ENCODE data around the gene PRKAG2.
A peak's percentile ranks its signal among the peaks of the same experiment; 100 is the strongest.
"Not testable (repeated sequence)": the region's sequence is repeated elsewhere in the genome, so short reads cannot be mapped to it uniquely, and the experiment has no call there.

PRKAG2 gene

GRCh38 chr7:151885202-151885580, 8.3 kb upstream of the PRKAG2 start:
- in situ Hi-C loops (cut with HindIII; ENCODE audit: low pct_unique_long_range_greater_than_20kb, low sequenced_read_pairs), result no loop called here
- no peak for TF ChIP-seq JUND (IDR thresholded peaks at IDR 0.05; ENCODE audit: low read depth)
- no peak for DNase-seq (ENCODE audit: low read depth in 1 of 2, low spot score in 1 of 2)

GRCh38 chr7:151884312-151885201, 7.6 kb upstream of the PRKAG2 start:
- in situ Hi-C loops (cut with HindIII; ENCODE audit: low pct_unique_long_range_greater_than_20kb, low sequenced_read_pairs), result no loop called here
- no peak for DNase-seq (ENCODE audit: low read depth in 1 of 2, low spot score in 1 of 2)
- TF ChIP-seq JUND (IDR thresholded peaks at IDR 0.05; ENCODE audit: low read depth), result no peak

GRCh38 chr7:151883857-151884256, 6.9 kb upstream of the PRKAG2 start:
- TF ChIP-seq JUND (IDR thresholded peaks at IDR 0.05; ENCODE audit: low read depth), result no peak
- in situ Hi-C loops (cut with HindIII; ENCODE audit: low pct_unique_long_range_greater_than_20kb, low sequenced_read_pairs), result no loop called here
- DNase-seq (ENCODE audit: low read depth in 1 of 2, low spot score in 1 of 2), result no peak

GRCh38 chr7:151882734-151883133, 5.8 kb upstream of the PRKAG2 start:
- no peak for DNase-seq (ENCODE audit: low read depth in 1 of 2, low spot score in 1 of 2)
- in situ Hi-C loops (cut with HindIII; ENCODE audit: low pct_unique_long_range_greater_than_20kb, low sequenced_read_pairs), result no loop called here
- TF ChIP-seq JUND (IDR thresholded peaks at IDR 0.05; ENCODE audit: low read depth), result no peak

- TF ChIP-seq JUND (IDR thresholded peaks at IDR 0.05; ENCODE audit: low read depth), result no peak
- DNase-seq (ENCODE audit: low read depth in 1 of 2, low spot score in 1 of 2), result no peak
- in situ Hi-C loops (cut with HindIII; ENCODE audit: low pct_unique_long_range_greater_than_20kb, low sequenced_read_pairs), result no loop called here
Measured at GRCh38 chr7:151880688-151881087, 3.8 kb upstream of the PRKAG2 start.

- no peak for DNase-seq (ENCODE audit: low read depth in 1 of 2, low spot score in 1 of 2)
- in situ Hi-C loops (cut with HindIII; ENCODE audit: low pct_unique_long_range_greater_than_20kb, low sequenced_read_pairs), result no loop called here
- TF ChIP-seq JUND (IDR thresholded peaks at IDR 0.05; ENCODE audit: low read depth), result no peak
Measured at GRCh38 chr7:151877911-151878835, 1.3 kb upstream of the PRKAG2 start.

- peak; percentile 46 to 72 for DNase-seq (ENCODE audit: low read depth in 1 of 2, low spot score in 1 of 2)
- in situ Hi-C loops (cut with HindIII; ENCODE audit: low pct_unique_long_range_greater_than_20kb, low sequenced_read_pairs), result no loop called here
- no peak for TF ChIP-seq JUND (IDR thresholded peaks at IDR 0.05; ENCODE audit: low read depth)
Measured at GRCh38 chr7:151875942-151876898, 695 bp downstream of the PRKAG2 start.

- DNase-seq (ENCODE audit: low read depth in 1 of 2, low spot score in 1 of 2); in situ Hi-C loops (cut with HindIII; ENCODE audit: low pct_unique_long_range_greater_than_20kb, low sequenced_read_pairs): not testable (repeated sequence)
Measured at GRCh38 chr7:151874479-151874878, 2.4 kb downstream of the PRKAG2 start.

GRCh38 chr7:151873402-151873965, 3.4 kb downstream of the PRKAG2 start:
- no peak for DNase-seq (ENCODE audit: low read depth in 1 of 2, low spot score in 1 of 2)
- in situ Hi-C loops (cut with HindIII; ENCODE audit: low pct_unique_long_range_greater_than_20kb, low sequenced_read_pairs), result no loop called here
- TF ChIP-seq JUND (IDR thresholded peaks at IDR 0.05; ENCODE audit: low read depth), result no peak

- DNase-seq (ENCODE audit: low read depth in 1 of 2, low spot score in 1 of 2), result no peak
- TF ChIP-seq JUND (IDR thresholded peaks at IDR 0.05; ENCODE audit: low read depth), result no peak
- in situ Hi-C loops (cut with HindIII; ENCODE audit: low pct_unique_long_range_greater_than_20kb, low sequenced_read_pairs), result no loop called here
Measured at GRCh38 chr7:151872531-151873401, 4.1 kb downstream of the PRKAG2 start.

GRCh38 chr7:151871904-151872303, 5.0 kb downstream of the PRKAG2 start:
- DNase-seq (ENCODE audit: low read depth in 1 of 2, low spot score in 1 of 2), result peak in 1 of 2 experiments; percentile 48

More at GRCh38 chr7:151871904-151872303, 5.0 kb downstream of the PRKAG2 start:
- in situ Hi-C loops (cut with HindIII; ENCODE audit: low pct_unique_long_range_greater_than_20kb, low sequenced_read_pairs), result no loop called here
- no peak for TF ChIP-seq JUND (IDR thresholded peaks at IDR 0.05; ENCODE audit: low read depth)

Measured in T47D (cell line).